Keratinocyte (primary cell): Measurements from ENCODE around the gene MARK1. TPM values are rescaled to one million over a fixed set of nuclear protein-coding genes. Genes with fewer than 3 reads are reported as not detected.
A peak's percentile ranks its signal among the peaks of the same experiment; 100 is the strongest.

Source experiments
- DNase-seq: peaks from one replicate; pipeline ENCODE4 v3.0.0-alpha.2; 2011; ENCODE audit warnings: low read depth, missing footprints, low spot score
- FAIRE-seq: peaks from 2 replicates; lab custom pipeline; 2011; peaks lifted over from hg19 to GRCh38; lab: Jason Lieb, UNC
- H2AFZ ChIP-seq: 2 replicates; pipeline ENCODE4 v1.6.0; 2012; ENCODE audit warnings: low read length, control low read depth, inconsistent platforms; ENCODE audit not compliant: control insufficient read depth
- H3K27ac ChIP-seq: 2 replicates; pipeline ENCODE4 v1.5.1; 2011; ENCODE audit warnings: low read length; ENCODE audit not compliant: control insufficient read depth, insufficient read depth
- H3K27me3 ChIP-seq: 3 replicates; pipeline ENCODE4 v1.6.0; 2011; ENCODE audit warnings: low read length; ENCODE audit not compliant: control insufficient read depth, insufficient read depth; ENCODE audit errors: extremely low read depth
- H3K36me3 ChIP-seq, 2 experiments: 2 replicates in 1 of 2; 3 replicates in 1 of 2; pipeline ENCODE4 v1.5.1; 2011; ENCODE audit warnings: low read length in 2 of 2, mild to moderate bottlenecking in 1 of 2; ENCODE audit not compliant: control insufficient read depth in 2 of 2, insufficient read depth in 2 of 2; ENCODE audit errors: extremely low read depth in 1 of 2
- H3K4me1 ChIP-seq: 3 replicates; pipeline ENCODE4 v1.5.1; 2011; ENCODE audit warnings: low read length; ENCODE audit not compliant: control insufficient read depth, insufficient read depth; ENCODE audit errors: extremely low read depth
- H3K4me2 ChIP-seq: 3 replicates; pipeline ENCODE4 v1.6.0; 2011; ENCODE audit warnings: low read depth, low read length; ENCODE audit not compliant: control insufficient read depth, insufficient read depth; ENCODE audit errors: extremely low read depth
- H3K4me3 ChIP-seq, 3 experiments: fragments of 200-600 bp in 1 of 3; sonication (generic) in 1 of 3; 2 replicates in 2 of 3; 3 replicates in 1 of 3; pipeline ENCODE4 v1.5.1; 2011 to 2016; ENCODE audit warnings: low read length in 3 of 3, mild to moderate bottlenecking in 3 of 3, control low read depth in 2 of 3, inconsistent platforms in 1 of 3, low read depth in 1 of 3, mixed read lengths in 1 of 3, mixed run types in 1 of 3, moderate library complexity in 1 of 3; ENCODE audit not compliant: control insufficient read depth in 2 of 3, insufficient read depth in 2 of 3; ENCODE audit errors: extremely low read depth in 1 of 3
- H3K79me2 ChIP-seq: 2 replicates; pipeline ENCODE4 v1.6.0; 2012; ENCODE audit warnings: low read length; ENCODE audit not compliant: control insufficient read depth, insufficient read depth
- H3K9ac ChIP-seq: 3 replicates; pipeline ENCODE4 v1.6.0; 2011; ENCODE audit warnings: low read length; ENCODE audit not compliant: control insufficient read depth, insufficient read depth; ENCODE audit errors: extremely low read depth
- H3K9me1 ChIP-seq: 3 replicates; pipeline ENCODE4 v1.6.0; 2011; ENCODE audit warnings: low read length; ENCODE audit not compliant: control insufficient read depth, insufficient read depth; ENCODE audit errors: extremely low read depth
- H3K9me3 ChIP-seq: 2 replicates; pipeline ENCODE4 v1.5.1; 2012; ENCODE audit warnings: low read depth, low read length; ENCODE audit not compliant: control insufficient read depth
- H4K20me1 ChIP-seq: 3 replicates; pipeline ENCODE4 v1.6.0; 2011; ENCODE audit warnings: low read length; ENCODE audit not compliant: control insufficient read depth, insufficient read depth; ENCODE audit errors: extremely low read depth
- EZH2 ChIP-seq: IDR thresholded peaks from one replicate; pipeline ENCODE4 v1.6.1; 2012; ENCODE audit warnings: inconsistent platforms, mild to moderate bottlenecking, low read length, moderate library complexity
- dilution Hi-C: fragments of 300-500 bp; cut with MboI; formaldehyde crosslinking; loops from one replicate; pipeline ENCODE4 v1.7.0; 2020; ENCODE audit warnings: low sequenced_read_pairs; ENCODE audit not compliant: extremely low pct_ligation_motif_present
- polyA plus RNA-seq, 5 experiments: library from polyadenylated mRNA; depleted of rRNA in 3 of 5; stranded (reverse) in 3 of 5; stranded (forward) in 1 of 5; unstranded in 1 of 5; fragments of >200 nt; gene quantifications; 1 replicate in 1 of 5; 2 replicates in 3 of 5; 3 replicates in 1 of 5; pipeline versions ENCODE4 v1.2.1 to v1.2.3, GENCODE V29; 2011 to 2012; ENCODE audit warnings: missing spikeins in 2 of 5, low read depth in 1 of 5, low replicate concordance in 1 of 5
- TF ChIP-seq, protein P1 (sequence below), 3 experiments: IDR thresholded peaks in 1 of 3; conservative IDR thresholded peaks in 1 of 3; optimal IDR thresholded peaks in 1 of 3; 2 replicates in 2 of 3; 3 replicates in 1 of 3; pipeline versions ENCODE3 to v1.5.1; 2011; ENCODE audit warnings: low read length in 3 of 3, mild to moderate bottlenecking in 3 of 3, moderate library complexity in 2 of 3, control low read depth in 1 of 3, inconsistent platforms in 1 of 3; ENCODE audit not compliant: insufficient read depth in 2 of 3; ENCODE audit errors: extremely low read depth in 1 of 3

The MARK1 gene
- polyA plus RNA-seq, 1 donor (not counting 4 experiments of a cell fraction or from before 2014, with no cell fraction given), result 8.4 TPM

DNA sequence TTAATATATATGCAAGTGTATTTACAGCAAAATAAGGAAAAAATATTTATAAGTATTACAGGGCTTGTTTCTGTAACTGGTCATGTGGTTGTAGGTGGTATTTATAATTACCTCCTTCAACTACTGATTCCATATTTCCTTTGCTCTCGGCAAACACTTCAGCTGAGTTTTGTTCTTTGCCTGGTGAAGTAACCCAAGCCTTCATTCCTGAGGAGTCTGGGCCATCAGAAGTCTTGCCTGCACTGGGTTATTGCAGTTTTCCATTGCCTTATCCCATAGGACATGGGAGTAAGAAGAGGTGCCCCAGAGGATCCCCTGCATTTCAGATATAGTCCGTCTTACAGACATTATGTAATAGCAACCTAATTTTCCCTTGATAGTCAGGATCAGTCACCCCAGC lies 23.8 kb downstream of the MARK1 start:
- Histone ChIP-seq H3K36me3 (no peaks in the 10 kb centered on the region), H3K4me1 (peaks cover 20% of the 10 kb centered on the region), H3K27ac (no peak overlapping the region), H3K9ac (no peak overlapping the region), H2AFZ (no peak overlapping the region), H4K20me1 (no peaks in the 10 kb centered on the region), H3K79me2 (peaks cover 36% of the 10 kb centered on the region), H3K4me3 (no peak overlapping the region), H3K27me3 (no peaks in the 10 kb centered on the region), H3K9me3 (no peaks in the 10 kb centered on the region), H3K4me2 (no peak overlapping the region), H3K9me1 (no peaks in the 10 kb centered on the region)
- FAIRE-seq (no peak), DNase-seq (no peak)
- dilution Hi-C loops, result no loop called here
- no peak for TF ChIP-seq EZH2
- TF ChIP-seq, protein P1, sequence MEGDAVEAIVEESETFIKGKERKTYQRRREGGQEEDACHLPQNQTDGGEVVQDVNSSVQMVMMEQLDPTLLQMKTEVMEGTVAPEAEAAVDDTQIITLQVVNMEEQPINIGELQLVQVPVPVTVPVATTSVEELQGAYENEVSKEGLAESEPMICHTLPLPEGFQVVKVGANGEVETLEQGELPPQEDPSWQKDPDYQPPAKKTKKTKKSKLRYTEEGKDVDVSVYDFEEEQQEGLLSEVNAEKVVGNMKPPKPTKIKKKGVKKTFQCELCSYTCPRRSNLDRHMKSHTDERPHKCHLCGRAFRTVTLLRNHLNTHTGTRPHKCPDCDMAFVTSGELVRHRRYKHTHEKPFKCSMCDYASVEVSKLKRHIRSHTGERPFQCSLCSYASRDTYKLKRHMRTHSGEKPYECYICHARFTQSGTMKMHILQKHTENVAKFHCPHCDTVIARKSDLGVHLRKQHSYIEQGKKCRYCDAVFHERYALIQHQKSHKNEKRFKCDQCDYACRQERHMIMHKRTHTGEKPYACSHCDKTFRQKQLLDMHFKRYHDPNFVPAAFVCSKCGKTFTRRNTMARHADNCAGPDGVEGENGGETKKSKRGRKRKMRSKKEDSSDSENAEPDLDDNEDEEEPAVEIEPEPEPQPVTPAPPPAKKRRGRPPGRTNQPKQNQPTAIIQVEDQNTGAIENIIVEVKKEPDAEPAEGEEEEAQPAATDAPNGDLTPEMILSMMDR (optimal IDR thresholded peaks at IDR 0.05 in 1 of 3, IDR thresholded peaks at IDR 0.05 in 1 of 3, conservative IDR thresholded peaks at IDR 0.05 in 1 of 3; ENCODE audit: extremely low read depth in 1 of 3, insufficient read depth in 2 of 3, low read length in 3 of 3), result no peak

DNA sequence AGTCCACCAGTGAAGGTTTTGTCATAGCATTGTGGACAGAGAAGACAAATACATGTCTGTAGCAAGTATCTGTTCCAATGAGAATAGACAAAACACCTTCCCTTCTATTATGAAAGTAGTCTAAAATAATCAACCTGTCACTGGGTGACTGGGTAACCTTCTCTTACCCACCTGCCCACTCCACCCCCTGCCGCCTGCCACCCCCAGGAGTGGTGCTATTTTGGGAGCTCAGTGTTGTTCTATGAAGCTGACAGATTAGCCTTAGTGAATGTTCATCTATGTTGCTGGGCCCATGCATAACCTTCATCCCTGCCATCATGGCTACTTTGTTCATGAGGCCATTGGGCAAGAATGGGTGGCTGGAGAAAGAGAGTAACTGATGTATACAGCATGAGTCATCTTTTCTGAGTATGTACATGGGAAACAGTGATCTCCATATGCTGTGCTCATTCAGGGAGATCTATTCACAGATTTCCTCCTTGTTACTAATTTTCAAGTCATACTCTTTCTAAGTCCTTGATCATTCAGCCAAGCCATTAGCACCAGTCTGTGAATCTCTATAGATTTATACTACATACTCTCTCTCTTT lies 24.8 kb downstream of the MARK1 start:
- peak; percentile 66 for DNase-seq
- dilution Hi-C loops, result no loop called here
- no peak overlapping the region for H3K4me2 ChIP-seq

More for the DNA sequence above, 24.8 kb downstream of the MARK1 start:
- no peaks in the 10 kb centered on the region for H3K9me3 ChIP-seq
- H3K27ac ChIP-seq, result no peak overlapping the region
- no peak overlapping the region for H2AFZ ChIP-seq
- H3K4me1 ChIP-seq, result peaks cover 23% of the 10 kb centered on the region
- peaks cover 34% of the 10 kb centered on the region for H3K79me2 ChIP-seq
- TF ChIP-seq, protein P1 (optimal IDR thresholded peaks at IDR 0.05 in 1 of 3, IDR thresholded peaks at IDR 0.05 in 1 of 3, conservative IDR thresholded peaks at IDR 0.05 in 1 of 3; ENCODE audit: extremely low read depth in 1 of 3, insufficient read depth in 2 of 3, low read length in 3 of 3), result no peak
- TF ChIP-seq EZH2, result no peak
- H3K9me1 ChIP-seq, result no peaks in the 10 kb centered on the region
- H3K36me3 ChIP-seq, result no peaks in the 10 kb centered on the region
- no peaks in the 10 kb centered on the region for H3K27me3 ChIP-seq
- peak; percentile 84 for FAIRE-seq
- no peak overlapping the region for H3K9ac ChIP-seq
- no peaks in the 10 kb centered on the region for H4K20me1 ChIP-seq
- no peak overlapping the region for H3K4me3 ChIP-seq
